NCI-H2196 treated with DMSO at 0.1 percent for 48 hours (cell line): Measurements from ENCODE around the gene PDIA6.

Experiments
- DNase-seq: peaks from one replicate; lab custom pipeline; 2025; ENCODE audit not compliant: unreplicated experiment; lab: John Stamatoyannopoulos, UW

PDIA6 gene

DNA sequence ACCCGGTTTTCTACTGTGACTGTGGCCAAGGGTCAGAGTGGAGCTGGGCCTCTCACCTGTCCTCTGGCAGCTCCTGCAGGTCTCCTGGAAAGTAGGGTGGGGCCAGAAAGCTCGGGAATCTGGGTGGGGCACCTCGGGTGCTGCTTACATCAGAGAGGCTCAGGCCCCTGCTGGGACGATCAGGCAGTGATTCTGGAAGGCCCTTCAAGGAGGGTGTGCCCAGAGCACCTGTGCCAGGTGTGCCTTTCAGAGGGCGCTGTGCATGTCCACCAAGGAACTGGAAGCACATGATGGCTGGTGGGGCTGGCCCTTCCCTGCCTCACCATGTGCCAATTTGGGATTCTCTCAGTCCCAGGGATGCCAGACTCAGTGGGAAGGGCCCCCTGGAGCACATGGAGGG, 47.1 kb downstream of the PDIA6 start:
- no peak for DNase-seq

DNA sequence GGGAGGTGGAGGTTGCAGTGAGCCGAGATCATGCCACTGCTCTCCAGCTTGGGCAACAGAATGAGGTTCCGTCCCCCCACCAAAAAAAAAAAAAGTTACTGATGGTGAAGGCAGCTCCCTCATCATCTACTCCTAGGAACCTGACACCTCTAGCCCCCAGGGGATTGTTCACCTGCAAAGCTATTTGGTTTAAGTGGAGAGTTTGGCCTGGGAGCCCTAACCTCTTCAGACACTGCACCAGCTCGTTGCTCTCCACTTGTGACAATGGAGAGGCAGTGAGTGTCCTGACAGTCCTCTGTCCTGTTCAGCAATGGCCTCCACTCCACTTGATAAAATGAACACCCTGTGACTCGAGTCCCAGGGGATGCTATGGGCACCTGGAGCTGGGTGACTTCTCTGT, 47.7 kb downstream of the PDIA6 start:
- no peak for DNase-seq

DNA sequence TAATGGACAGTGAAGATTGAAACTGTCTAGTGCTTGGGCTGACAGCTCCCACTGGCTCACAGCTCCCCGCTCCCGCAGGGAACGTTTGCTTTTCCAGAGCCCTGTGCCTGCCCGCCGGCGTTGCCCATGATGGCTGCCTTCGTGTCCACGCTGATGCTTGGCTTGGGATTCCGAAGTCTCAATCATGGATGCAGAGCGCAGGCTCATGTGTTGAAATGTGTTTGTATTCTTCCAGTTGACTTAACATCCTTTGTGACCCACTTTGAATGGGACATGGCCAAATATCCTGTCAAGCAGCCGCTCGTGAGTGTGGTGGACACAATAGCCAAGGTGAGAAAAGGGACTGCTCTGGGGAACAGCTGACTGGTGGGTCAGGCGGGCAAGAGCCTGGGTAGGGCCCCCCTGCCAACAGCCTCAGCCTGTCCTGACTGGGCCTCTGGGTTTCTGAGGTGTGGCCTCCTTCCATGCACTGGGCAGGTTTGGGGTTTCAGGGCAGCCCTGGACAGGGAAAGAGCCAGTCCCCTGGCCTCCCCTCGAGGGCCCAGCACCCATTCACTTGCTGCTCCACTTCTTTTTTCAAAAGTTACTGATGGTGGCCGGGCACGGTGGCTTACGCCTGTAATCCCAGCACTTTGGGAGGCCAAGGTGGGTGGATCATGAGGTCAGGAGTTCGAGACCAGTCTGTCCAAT, 48.3 kb downstream of the PDIA6 start:
- no peak for DNase-seq

DNA sequence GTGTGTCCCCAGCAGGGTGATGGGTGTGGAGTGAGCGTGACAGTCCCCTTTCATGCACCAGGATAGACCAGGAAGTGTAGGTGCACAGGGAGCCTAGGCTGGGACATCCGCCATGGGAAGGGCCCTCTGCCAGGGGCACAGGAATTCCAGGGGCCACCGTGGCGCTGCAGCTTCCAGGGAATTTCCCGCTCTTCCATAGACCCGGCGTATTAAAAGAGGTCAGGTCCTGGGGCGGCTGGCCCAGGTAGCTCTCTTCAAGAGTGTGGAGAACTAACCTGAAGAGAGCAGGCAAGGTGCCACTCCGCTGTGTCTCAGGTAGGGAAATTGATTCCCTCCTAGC, 49.2 kb downstream of the PDIA6 start:
- DNase-seq, result no peak

DNA sequence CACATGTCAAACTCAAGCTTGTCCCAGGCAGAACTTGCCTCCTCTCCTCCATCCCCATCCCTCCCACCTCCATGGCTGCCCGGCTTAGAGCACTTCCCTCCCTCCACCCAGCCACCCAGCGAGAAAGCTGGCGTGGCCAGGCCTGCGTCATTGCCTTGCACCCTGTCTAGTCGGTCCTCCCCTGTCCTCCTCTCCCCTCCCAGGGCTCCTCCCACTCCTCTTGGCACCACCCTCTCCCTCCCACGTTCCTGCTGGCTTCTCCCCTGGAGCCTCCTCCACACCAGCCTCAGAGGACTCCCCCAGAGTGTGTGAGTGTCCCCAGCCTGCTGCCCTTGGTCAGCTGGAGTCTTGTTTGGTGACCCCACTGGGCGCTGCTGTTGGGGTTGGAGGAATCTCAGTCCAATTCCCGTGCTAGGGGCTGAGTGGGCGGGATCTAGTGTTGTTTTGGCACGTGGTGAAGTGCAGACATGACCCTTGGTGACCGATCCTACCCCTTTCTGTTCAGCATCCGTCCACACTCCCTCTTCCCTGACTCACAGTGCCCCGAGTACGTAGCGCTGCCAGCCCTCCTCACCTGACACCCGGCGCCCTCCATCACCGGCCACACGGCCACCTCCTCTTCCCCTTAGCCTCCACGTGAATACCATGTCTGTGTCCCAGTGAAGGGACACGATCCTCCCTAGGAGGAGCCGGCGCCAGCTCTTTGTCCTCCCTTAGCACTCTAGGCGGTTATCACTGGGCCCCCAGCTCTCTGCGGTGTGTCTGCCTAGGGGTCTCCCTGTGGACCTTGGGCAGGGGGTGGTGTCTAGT, 49.7 kb downstream of the PDIA6 start:
- no peak for DNase-seq

DNA sequence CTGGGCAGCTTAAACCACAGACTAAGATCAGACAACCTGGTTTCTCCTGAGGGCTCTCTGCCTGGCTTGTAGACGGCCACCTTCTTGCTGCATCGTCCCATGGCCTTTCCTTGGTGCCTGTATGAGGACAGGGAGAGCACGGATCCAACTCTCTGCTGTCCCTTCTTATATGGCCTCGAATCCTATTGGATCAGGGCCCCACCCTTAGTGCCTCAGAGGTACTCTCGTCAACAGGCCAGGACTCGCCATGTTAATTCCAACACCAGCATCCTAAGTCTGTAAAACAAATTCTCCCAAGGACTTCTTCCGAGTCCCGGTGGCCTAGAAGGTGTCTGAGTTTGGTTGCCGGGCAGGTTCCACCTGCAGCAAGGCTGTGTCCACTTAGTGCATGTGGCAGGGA, 51.0 kb downstream of the PDIA6 start:
- no peak for DNase-seq

DNA sequence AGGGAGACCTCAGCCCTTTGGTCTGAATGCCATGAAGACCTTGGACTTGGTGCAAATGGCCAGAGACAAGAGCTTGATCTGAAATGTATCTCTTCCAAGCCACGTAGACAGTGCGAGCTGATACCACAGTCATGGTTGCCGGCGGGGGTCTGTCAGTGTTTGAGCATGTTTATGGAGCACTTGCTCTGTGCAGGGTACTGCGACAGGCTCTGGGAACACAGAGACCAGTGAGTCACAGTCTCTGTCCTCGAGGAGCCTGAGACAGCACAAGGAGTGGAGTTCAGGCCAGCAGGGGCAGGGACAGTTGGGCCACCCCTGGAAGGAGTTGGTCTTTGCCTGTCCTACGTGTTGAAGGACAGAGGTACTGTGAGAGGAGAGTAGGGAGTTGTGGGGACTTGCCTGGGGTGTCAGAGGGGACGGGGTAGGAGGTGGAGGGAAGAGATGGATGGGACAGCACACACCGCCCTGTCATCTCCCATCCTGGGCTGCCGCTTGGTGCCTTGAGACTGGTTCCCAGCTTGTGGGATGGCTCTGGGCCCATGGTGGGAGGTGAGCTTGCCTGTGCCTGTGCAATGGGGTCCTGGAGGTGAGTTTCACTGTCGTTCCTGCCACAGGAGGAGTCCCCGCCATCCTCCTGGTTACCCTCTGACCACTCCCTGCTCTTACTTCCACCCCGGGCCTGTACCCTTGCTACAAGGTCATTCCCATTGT, 51.6 kb downstream of the PDIA6 start:
- no peak for DNase-seq

DNA sequence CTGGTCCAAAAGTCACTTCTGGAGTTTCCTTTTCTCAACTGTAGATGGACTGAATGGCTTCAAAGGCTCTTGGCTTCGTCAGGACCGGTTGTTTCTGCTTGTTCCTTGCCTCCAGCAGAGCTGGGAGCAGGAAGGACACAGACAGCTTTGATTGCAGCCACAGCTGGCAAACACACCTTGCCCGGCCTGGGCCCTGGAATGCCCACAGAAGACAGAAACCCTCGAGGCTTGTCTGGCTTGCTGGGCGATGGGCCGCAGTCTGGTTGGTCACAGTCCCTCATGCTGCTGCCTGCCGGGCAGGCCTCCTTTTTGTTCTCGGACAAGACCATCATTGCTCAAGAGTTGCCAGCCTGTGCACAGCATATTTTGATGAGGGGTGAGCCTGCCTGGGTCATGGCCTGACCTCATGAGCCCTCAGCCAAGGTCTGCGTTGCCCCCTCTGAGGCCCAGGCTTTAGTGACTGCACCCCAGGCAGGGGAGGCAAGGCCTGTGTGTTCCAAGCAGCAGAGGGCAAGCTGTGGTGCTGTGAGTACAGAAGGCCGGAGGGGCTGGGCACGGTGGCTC, 53.4 kb downstream of the PDIA6 start:
- no peak for DNase-seq

DNA sequence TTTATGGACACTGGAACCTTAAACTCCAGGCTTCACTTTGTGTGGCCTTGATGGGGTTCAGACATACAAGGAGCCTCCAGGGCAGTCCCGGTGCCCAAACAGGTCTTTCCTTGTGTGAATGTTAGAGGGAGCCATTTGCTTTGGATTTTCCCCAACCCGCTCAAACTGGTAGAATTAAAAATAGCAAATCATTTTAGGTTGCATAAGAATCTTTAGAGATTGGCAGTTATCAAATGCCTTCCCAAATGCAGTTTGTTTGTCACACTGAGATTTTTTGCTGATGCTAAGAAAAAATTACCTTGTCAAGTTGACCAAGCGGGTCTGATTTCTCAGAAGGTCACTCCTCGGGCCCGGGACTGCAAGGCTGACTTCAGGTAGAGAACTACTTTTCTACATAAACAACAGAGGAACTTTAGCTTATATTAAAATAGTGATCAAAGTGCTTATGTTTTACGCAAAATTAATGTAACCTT, 54.7 kb downstream of the PDIA6 start:
- DNase-seq, result no peak

DNA sequence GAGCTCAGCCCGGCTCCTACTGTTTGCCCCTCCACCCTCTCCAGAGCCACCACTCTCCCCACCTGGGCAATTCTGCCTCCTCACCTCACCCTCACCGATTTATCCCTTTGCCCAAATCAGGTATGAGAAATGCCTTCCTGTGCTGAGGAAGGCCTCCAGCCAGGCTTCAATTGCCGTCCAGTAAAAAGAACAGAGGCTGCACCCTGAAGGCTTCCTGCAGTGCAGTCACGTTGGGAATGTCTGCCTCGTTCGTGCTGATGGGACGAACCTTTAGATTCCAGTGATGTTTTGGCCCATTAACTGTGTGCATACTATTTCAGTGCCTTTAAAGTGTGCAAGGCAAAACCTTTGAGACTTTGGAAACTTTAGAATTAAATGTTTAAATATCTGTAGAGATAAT, 57.0 kb downstream of the PDIA6 start:
- no peak for DNase-seq

DNA sequence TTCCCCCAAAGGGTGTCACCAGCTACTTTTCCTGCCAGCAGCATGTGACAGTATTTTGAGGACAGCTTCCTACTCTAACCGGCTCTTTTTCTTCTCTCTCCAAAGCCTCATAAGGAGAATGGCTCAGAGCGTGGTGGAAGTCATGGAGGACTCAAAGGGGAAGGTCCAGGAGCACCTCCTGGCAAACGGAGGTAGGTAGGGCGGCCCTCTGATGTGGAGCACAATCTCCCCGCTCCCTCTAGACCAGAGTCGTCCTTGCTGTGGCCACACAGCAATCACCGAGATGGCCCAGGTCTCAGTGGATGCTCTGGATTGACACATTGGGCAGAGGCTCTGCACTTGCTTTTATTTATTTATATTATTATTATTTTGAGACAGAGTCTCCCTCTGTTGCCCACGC, 58.7 kb downstream of the PDIA6 start:
- no peak for DNase-seq

DNA sequence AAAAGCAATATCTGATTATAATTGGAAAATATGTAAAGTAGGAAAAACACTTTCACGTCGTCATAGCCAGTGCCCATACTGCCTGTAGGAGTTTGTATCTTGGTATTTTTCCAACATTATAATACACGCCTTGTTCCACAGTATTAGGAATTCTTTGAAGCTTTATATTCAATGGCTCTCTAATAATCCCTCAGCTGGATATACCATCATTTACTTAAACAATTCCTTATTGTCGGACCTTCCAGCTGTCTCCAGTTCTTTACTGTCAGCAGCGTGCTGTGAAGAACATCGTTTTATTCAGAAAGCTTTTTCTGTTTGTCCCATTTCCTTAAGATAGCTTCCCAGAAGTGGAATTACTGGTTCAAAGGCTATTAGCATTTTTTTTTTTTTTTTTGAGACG, 59.4 kb downstream of the PDIA6 start:
- DNase-seq, result no peak

DNA sequence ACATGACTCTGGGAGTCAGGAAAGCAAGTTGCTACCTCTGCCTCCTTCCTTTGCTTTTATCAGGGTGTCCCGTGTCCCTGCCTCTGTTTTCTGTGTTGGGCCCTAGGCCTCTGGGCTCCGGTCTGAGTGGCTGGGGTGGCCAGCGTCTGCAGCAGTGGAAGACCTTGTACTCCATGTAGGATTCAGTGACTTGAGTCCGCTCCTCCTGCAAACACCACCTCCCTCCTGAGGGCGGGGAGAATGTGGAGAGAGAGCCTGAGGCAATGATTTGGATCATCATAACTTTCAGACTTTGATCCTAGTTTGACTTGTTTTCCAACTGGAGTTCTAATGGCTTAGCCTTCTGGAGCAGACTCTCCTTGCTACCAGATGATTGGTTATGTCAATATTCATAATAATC, 60.3 kb downstream of the PDIA6 start:
- no peak for DNase-seq

DNA sequence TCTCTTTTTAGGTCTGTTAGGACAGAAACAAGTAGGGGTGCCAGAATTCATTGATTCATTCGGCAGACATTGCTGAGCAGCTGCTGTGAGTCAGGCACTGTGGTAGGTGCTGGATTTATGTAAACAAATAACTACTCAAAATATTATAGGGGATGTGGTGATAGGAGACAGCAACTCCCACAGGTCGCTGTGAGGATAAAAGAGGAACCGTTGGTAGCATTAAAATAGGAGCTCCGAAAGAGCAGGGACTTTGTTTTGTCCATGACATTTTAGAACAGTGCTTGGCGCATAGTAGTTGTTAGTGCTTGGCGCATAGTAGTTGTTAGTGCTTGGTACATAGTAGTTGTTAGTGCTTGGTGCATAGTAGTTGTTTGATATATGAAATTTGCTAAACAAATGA, 62.0 kb downstream of the PDIA6 start:
- no peak for DNase-seq

DNA sequence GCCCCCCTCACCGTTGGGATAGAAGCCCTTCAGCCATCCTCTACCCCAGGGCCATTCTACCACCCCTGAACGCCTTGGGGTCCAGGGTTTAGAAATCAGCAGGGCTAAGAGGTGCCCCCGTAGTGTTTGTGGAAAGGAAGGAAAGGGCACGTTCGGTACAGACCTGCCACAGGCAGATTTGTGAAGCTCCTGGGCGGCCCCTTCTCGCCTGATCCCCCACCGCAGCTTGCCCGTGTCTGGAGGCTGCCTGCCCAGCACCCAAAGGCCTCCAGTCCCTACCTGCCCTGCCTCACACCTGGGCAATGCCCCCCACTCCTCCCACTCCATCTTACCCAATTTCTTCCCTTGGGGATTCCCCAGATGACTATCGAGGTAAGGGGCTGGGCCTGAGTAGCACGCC, 69.9 kb downstream of the PDIA6 start:
- no peak for DNase-seq

DNA sequence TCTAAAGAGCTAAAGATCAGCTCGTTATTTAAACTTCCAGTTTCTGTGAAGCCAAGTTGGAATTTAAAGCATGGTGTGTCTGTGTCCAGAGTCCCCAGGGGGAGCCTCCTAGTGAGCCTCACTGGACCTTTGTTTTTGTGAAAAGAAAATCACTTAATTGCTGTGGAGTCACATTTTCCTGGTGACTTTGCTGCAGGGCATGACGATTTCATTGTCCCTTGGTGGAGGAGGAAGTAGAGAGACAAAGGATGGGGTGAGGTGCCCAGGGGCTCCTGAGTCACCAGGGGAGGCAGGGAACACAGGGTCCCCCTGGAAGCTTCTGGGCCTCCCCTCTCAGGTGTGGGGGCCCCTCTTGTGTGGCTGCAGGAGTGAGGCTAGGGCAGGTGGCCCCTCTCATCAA, 71.4 kb downstream of the PDIA6 start:
- DNase-seq, result no peak

DNA sequence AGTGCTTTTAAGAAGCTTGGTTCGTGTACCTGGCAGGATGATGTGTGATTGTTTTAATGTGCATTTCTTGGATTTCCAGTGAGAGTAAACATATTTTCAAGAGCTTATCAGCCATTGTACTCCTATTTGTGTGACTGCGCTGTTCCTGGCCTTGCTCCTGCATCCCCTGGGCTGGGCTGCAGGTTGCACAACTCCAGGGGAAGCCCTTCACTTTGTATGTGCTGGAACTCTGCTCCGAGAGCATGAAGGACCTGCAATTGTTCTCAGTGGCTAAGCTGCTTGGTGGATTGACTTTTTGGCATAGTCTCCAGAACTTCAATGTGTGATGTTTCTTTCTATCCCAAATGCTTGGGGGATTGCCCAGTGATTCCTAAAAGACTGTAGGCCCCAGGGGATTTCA, 72.4 kb downstream of the PDIA6 start:
- no peak for DNase-seq

DNA sequence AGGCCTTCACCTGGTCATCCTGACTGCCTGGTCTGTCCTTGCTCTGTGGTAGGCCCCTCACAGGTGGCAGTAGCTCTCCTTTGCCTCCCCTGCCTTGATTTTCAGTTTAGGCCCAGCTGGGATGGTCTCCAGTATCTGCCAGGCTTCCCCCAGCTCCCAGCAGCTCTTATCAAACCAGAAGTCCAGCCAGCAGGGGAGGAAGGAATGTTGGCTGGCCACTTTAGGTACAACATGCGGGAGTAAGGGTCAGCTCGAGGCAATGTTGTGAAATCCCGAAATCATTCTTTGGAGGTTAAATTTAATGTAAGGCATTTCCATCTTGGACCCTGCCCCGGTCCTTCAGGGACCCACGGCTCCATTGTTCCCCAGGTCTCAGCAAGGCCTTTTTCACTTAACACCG, 74.4 kb downstream of the PDIA6 start:
- DNase-seq, result no peak

DNA sequence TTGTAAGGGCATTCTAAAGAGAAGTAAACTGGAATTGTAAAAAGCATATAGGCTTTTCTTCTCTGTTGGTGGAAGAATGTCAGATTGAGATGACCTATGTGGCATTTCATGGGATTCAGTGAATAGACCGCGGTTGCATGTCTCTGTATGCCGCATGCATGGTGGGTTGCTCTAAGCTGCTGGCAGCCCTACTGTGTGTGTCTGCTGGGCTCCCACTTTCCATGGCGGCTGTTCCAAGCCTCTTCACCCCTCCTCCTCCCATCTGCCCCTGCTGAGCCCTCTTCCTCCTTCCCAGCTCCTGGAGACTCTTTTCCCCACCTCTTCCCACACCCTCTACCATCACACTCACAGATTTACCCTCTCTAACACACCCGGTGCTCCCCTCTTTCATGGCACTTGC, 78.6 kb downstream of the PDIA6 start:
- DNase-seq, result no peak

DNA sequence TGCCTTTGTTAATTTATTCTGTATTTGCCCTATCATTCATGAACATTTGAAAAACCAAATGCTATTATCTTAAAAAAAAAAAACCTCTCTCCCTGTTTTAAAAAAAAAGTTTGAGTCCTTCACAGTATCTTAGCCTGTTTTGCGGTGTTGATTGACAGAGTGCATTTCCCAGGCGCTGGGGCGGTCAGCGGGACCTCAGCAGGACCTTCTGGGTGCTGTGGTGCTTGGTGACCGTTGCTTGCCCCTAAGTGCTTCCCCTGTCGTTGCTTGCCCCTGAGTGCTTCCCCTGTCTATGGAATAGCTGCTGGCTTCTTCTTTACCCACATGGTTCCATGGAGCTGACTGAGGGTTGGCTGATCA, 79.0 kb downstream of the PDIA6 start:
- no peak for DNase-seq
